Nucleus accumbens (tissue), 56 donors: Measurements from ENCODE around the gene DCDC2B.

Source experiments
- DNase-seq, 56 donors: peaks; one replicate each; lab custom pipeline; 2025; lab: John Stamatoyannopoulos, UW

The DCDC2B gene

GRCh38 chr1:32221980-32222755 is 13.3 kb downstream of the DCDC2B start, which contains the start of the genes EIF3I and TMEM234:
TSS of gene EIF3I (plus strand) at chr1:32222407. CDS start at chr1:32222442, 35 bp downstream.
TSS of gene TMEM234 (minus strand) at chr1:32222353. CDS start at chr1:32222322, 31 bp downstream.
- DNase-seq = peak in 55 of 56 donors; percentile 47 to 96 (median 86)

- DNase-seq = no peak
These were observed 14.8 kb downstream of the DCDC2B start for GRCh38 chr1:32223683-32224082.

GRCh38 chr1:32224285-32224684 is 15.4 kb downstream of the DCDC2B start:
- DNase-seq = no peak

- DNase-seq = no peak
These were observed 19.9 kb downstream of the DCDC2B start for GRCh38 chr1:32228771-32229170.

- no peak for DNase-seq
These were observed 23.0 kb downstream of the DCDC2B start for GRCh38 chr1:32231843-32232432.

- no peak for DNase-seq
These were observed 23.8 kb downstream of the DCDC2B start for GRCh38 chr1:32232558-32233304.

- DNase-seq = no peak
These were observed 25.9 kb downstream of the DCDC2B start for GRCh38 chr1:32234792-32235191.

GRCh38 chr1:32239337-32239736 is 30.4 kb downstream of the DCDC2B start:
- DNase-seq = peak in 7 of 56 donors; percentile 6 to 36 (median 10)

GRCh38 chr1:32239790-32240139 is 30.9 kb downstream of the DCDC2B start:
- DNase-seq = peak in 2 of 56 donors; percentile 18 to 34

- DNase-seq = peak in 49 of 56 donors; percentile 10 to 80 (median 51)
These were observed 31.5 kb downstream of the DCDC2B start for GRCh38 chr1:32240140-32240951.

- DNase-seq = peak in 47 of 56 donors; percentile 11 to 73 (median 40)
These were observed 32.3 kb downstream of the DCDC2B start for GRCh38 chr1:32241001-32241763.

GRCh38 chr1:32242341-32242851 is 33.5 kb downstream of the DCDC2B start:
- peak in 43 of 56 donors; percentile 2 to 68 (median 33) for DNase-seq

- no peak for DNase-seq
These were observed 38.0 kb downstream of the DCDC2B start, which contains the start of gene FAM167B for GRCh38 chr1:32246888-32247273. TSS of gene FAM167B (plus strand) at chr1:32247222. CDS start at chr1:32247422, 200 bp downstream.

GRCh38 chr1:32247452-32247851 is 38.6 kb downstream of the DCDC2B start:
- DNase-seq = no peak

- peak in 14 of 56 donors; percentile 3 to 47 (median 8) for DNase-seq
These were observed 39.3 kb downstream of the DCDC2B start for GRCh38 chr1:32247983-32248889.

- peak in 2 of 56 donors; percentile 7 to 13 for DNase-seq
These were observed 41.1 kb downstream of the DCDC2B start for GRCh38 chr1:32249831-32250525.
